GM19238 (cell line): ENCODE measurements around the gene C1QTNF2.

Source experiments
- DNase-seq: peaks from one replicate; pipeline ENCODE4 v3.0.0; 2011; ENCODE audit warnings: low spot score; ENCODE audit not compliant: insufficient read length

The C1QTNF2 gene

GRCh38 chr5:160369990-160370712 lies at the start of gene C1QTNF2:
Gene C1QTNF2 (minus strand): TSS chr5:160370626. CDS start chr5:160355011, 15,615 bp downstream.
- DNase-seq: no peak

- DNase-seq: no peak
These were observed 49.8 kb upstream of the C1QTNF2 start for GRCh38 chr5:160420331-160420610.

- DNase-seq: no peak
These were observed 49.3 kb upstream of the C1QTNF2 start for GRCh38 chr5:160419458-160420330.

- DNase-seq: peak; percentile 70
These were observed 48.4 kb upstream of the C1QTNF2 start, which contains the start of gene SLU7 for GRCh38 chr5:160418561-160419457. Gene SLU7 (minus strand): TSS chr5:160419081. CDS start chr5:160415294, 3,787 bp downstream.

- DNase-seq: peak; percentile 71
These were observed 29.3 kb upstream of the C1QTNF2 start, which contains the start of gene FAM200C for GRCh38 chr5:160399402-160400353. Gene FAM200C (minus strand): TSS chr5:160400054. CDS start chr5:160395490, 4,564 bp downstream.

- DNase-seq: no peak
These were observed 28.4 kb upstream of the C1QTNF2 start for GRCh38 chr5:160398806-160399205.

GRCh38 chr5:160397492-160397891 lies 27.1 kb upstream of the C1QTNF2 start:
- DNase-seq: no peak

GRCh38 chr5:160395111-160395510 lies 24.7 kb upstream of the C1QTNF2 start:
- no peak for DNase-seq

- DNase-seq: no peak
These were observed 20.6 kb upstream of the C1QTNF2 start for GRCh38 chr5:160390787-160391696.

- no peak for DNase-seq
These were observed 17.0 kb upstream of the C1QTNF2 start for GRCh38 chr5:160387445-160387844.

GRCh38 chr5:160385496-160385895 lies 15.1 kb upstream of the C1QTNF2 start:
- no peak for DNase-seq

GRCh38 chr5:160384681-160385080 lies 14.3 kb upstream of the C1QTNF2 start:
- no peak for DNase-seq

GRCh38 chr5:160382346-160382745 lies 11.9 kb upstream of the C1QTNF2 start:
- DNase-seq: no peak

GRCh38 chr5:160380041-160380440 lies 9.6 kb upstream of the C1QTNF2 start:
- DNase-seq: no peak

GRCh38 chr5:160379511-160379910 lies 9.1 kb upstream of the C1QTNF2 start:
- DNase-seq: no peak

- DNase-seq: no peak
These were observed 7.9 kb upstream of the C1QTNF2 start for GRCh38 chr5:160378330-160378729.

GRCh38 chr5:160377651-160378050 lies 7.2 kb upstream of the C1QTNF2 start:
- DNase-seq: no peak

GRCh38 chr5:160376416-160376815 lies 6.0 kb upstream of the C1QTNF2 start:
- DNase-seq: no peak

GRCh38 chr5:160375701-160376100 lies 5.3 kb upstream of the C1QTNF2 start:
- no peak for DNase-seq
